ENCODE results near the gene MAB21L3. TPM values are rescaled to one million over a fixed set of nuclear protein-coding genes. Genes with fewer than 3 reads are reported as not detected.

The MAB21L3 gene
- total RNA-seq, 4 donors from 2014 or later, result 9.7 to 26.6 (median 20.7) TPM

GRCh38 chr1:116106646-116107045, 4.6 kb upstream of the MAB21L3 start:
- TF ChIP-seq POLR2A (IDR thresholded peaks at IDR 0.05) (no peak), POLR2AphosphoS5 (IDR thresholded peaks at IDR 0.05) (no peak), EP300 (IDR thresholded peaks at IDR 0.05) (no peak), CTCF (IDR thresholded peaks at IDR 0.05) (no peak)
- 91% methylated on average over 4 of the region's 4 CpGs for WGBS
- Histone ChIP-seq H3K4me1 (peaks cover 16% of the 10 kb centered on the region), H3K27ac (no peak overlapping the region), H3K27me3 (no peaks in the 10 kb centered on the region), H3K9me3 (no peaks in the 10 kb centered on the region), H3K4me3 (no peak overlapping the region), H3K36me3 (no peaks in the 10 kb centered on the region)
- DNase-seq (ENCODE audit: low spot score in 2 of 2), result no peak

GRCh38 chr1:116107371-116107770, 3.8 kb upstream of the MAB21L3 start:
- TF ChIP-seq POLR2AphosphoS5 (IDR thresholded peaks at IDR 0.05), result no peak
- no peak for TF ChIP-seq CTCF (IDR thresholded peaks at IDR 0.05)
- TF ChIP-seq POLR2A (IDR thresholded peaks at IDR 0.05), result no peak
- TF ChIP-seq EP300 (IDR thresholded peaks at IDR 0.05), result no peak
- Histone ChIP-seq H3K36me3 (no peaks in the 10 kb centered on the region), H3K9me3 (no peaks in the 10 kb centered on the region), H3K27ac (no peak overlapping the region), H3K27me3 (no peaks in the 10 kb centered on the region), H3K4me1 (peaks cover 19% of the 10 kb centered on the region), H3K4me3 (no peak overlapping the region)
- DNase-seq (ENCODE audit: low spot score in 2 of 2), result no peak
- WGBS, result 89% methylated on average over 4 of the region's 4 CpGs

GRCh38 chr1:116111524-116112021, 374 bp downstream of the MAB21L3 start:
- Histone ChIP-seq H3K9me3 (no peaks in the 10 kb centered on the region), H3K27me3 (no peaks in the 10 kb centered on the region), H3K4me3 (peak overlapping the region; percentile 30), H3K36me3 (no peaks in the 10 kb centered on the region), H3K4me1 (peaks cover 28% of the 10 kb centered on the region), H3K27ac (peak overlapping the region; percentile 78)
- WGBS, result 32% methylated on average over 11 of the region's 11 CpGs
- TF ChIP-seq EP300 (IDR thresholded peaks at IDR 0.05) (no peak), POLR2A (IDR thresholded peaks at IDR 0.05) (no peak), CTCF (IDR thresholded peaks at IDR 0.05) (no peak), POLR2AphosphoS5 (IDR thresholded peaks at IDR 0.05) (no peak)
- DNase-seq (ENCODE audit: low spot score in 2 of 2), result no peak

GRCh38 chr1:116112388-116113140, 1.4 kb downstream of the MAB21L3 start:
- peaks cover 28% of the 10 kb centered on the region for H3K4me1 ChIP-seq
- H3K9me3 ChIP-seq, result no peaks in the 10 kb centered on the region
- no peak for DNase-seq (ENCODE audit: low spot score in 2 of 2)
- no peaks in the 10 kb centered on the region for H3K36me3 ChIP-seq
- no peaks in the 10 kb centered on the region for H3K27me3 ChIP-seq
- peak overlapping the region; percentile 78 for H3K27ac ChIP-seq
- 66% methylated on average over 4 of the region's 4 CpGs for WGBS
- TF ChIP-seq EP300 (IDR thresholded peaks at IDR 0.05) (no peak), POLR2A (IDR thresholded peaks at IDR 0.05) (no peak), POLR2AphosphoS5 (IDR thresholded peaks at IDR 0.05) (no peak), CTCF (IDR thresholded peaks at IDR 0.05) (no peak)
- H3K4me3 ChIP-seq, result peak overlapping the region; percentile 30

GRCh38 chr1:116113615-116114014, 2.4 kb downstream of the MAB21L3 start:
- WGBS, result 60% methylated on average over 7 of the region's 7 CpGs
- H3K9me3 ChIP-seq, result no peaks in the 10 kb centered on the region

More at GRCh38 chr1:116113615-116114014, 2.4 kb downstream of the MAB21L3 start:
- no peaks in the 10 kb centered on the region for H3K27me3 ChIP-seq
- peaks cover 28% of the 10 kb centered on the region for H3K4me1 ChIP-seq
- no peak for TF ChIP-seq POLR2A (IDR thresholded peaks at IDR 0.05)
- no peak for TF ChIP-seq CTCF (IDR thresholded peaks at IDR 0.05)
- TF ChIP-seq POLR2AphosphoS5 (IDR thresholded peaks at IDR 0.05), result no peak
- TF ChIP-seq EP300 (IDR thresholded peaks at IDR 0.05), result no peak
- DNase-seq (ENCODE audit: low spot score in 2 of 2), result no peak
- peak overlapping the region; percentile 78 for H3K27ac ChIP-seq
- H3K4me3 ChIP-seq, result peak overlapping the region; percentile 30
- no peaks in the 10 kb centered on the region for H3K36me3 ChIP-seq

Measured in suprapubic skin (tissue), 4 donors.